Astrocyte (in vitro differentiated cells and primary cell): ENCODE measurements around the gene EXOSC3. TPM values are rescaled to one million over a fixed set of nuclear protein-coding genes. Genes with fewer than 3 reads are reported as not detected.

ENCODE experiments used
- DNase-seq: peaks from one replicate; pipeline ENCODE4 v3.0.0-alpha.2; 2010; ENCODE audit warnings: low read depth
- FAIRE-seq: peaks from 2 replicates; lab custom pipeline; 2011; peaks lifted over from hg19 to GRCh38; lab: Jason Lieb, UNC
- H2AFZ ChIP-seq: 2 replicates; pipeline ENCODE4 v1.6.0; 2012; ENCODE audit warnings: low read depth, low read length, inconsistent platforms
- H3K27ac ChIP-seq: 2 replicates; pipeline ENCODE4 v1.5.1; 2011; ENCODE audit warnings: low read depth, low read length, inconsistent platforms
- H3K27me3 ChIP-seq: 2 replicates; pipeline ENCODE4 v1.6.0; 2011; ENCODE audit warnings: low read length, inconsistent platforms; ENCODE audit not compliant: insufficient read depth
- H3K36me3 ChIP-seq: 2 replicates; pipeline ENCODE4 v1.5.1; 2011; ENCODE audit warnings: low read length, inconsistent platforms; ENCODE audit not compliant: insufficient read depth
- H3K4me1 ChIP-seq: 2 replicates; pipeline ENCODE4 v1.5.1; 2011; ENCODE audit warnings: low read length, inconsistent platforms; ENCODE audit not compliant: insufficient read depth
- H3K4me2 ChIP-seq: 2 replicates; pipeline ENCODE4 v1.6.0; 2012; ENCODE audit warnings: low read length, inconsistent platforms
- H3K4me3 ChIP-seq: 2 replicates; pipeline ENCODE4 v1.5.1; 2011; ENCODE audit warnings: low read depth, mild to moderate bottlenecking, low read length, inconsistent platforms; ENCODE audit not compliant: insufficient read depth
- H3K79me2 ChIP-seq: 2 replicates; pipeline ENCODE4 v1.6.0; 2012; ENCODE audit warnings: mild to moderate bottlenecking, low read length, inconsistent platforms; ENCODE audit not compliant: insufficient read depth
- H3K9ac ChIP-seq: 2 replicates; pipeline ENCODE4 v1.6.0; 2012; ENCODE audit warnings: mild to moderate bottlenecking, low read length, inconsistent platforms
- H3K9me3 ChIP-seq: 2 replicates; pipeline ENCODE4 v1.5.1; 2012; ENCODE audit warnings: low read depth, mild to moderate bottlenecking, low read length, inconsistent platforms; ENCODE audit not compliant: insufficient read depth
- H4K20me1 ChIP-seq: 2 replicates; pipeline ENCODE4 v1.6.0; 2012; ENCODE audit warnings: low read length, inconsistent platforms; ENCODE audit not compliant: insufficient read depth
- H3K27ac Mint-ChIP-seq: one replicate; pipeline ENCODE4 v1.8.0; 2021; ENCODE audit warnings: mild to moderate bottlenecking, mixed read lengths; ENCODE audit not compliant: unreplicated experiment
- H3K27me3 Mint-ChIP-seq: one replicate; pipeline ENCODE4 v1.8.0; 2021; ENCODE audit warnings: low read depth, mixed read lengths; ENCODE audit not compliant: unreplicated experiment
- H3K36me3 Mint-ChIP-seq: one replicate; pipeline ENCODE4 v1.8.0; 2021; ENCODE audit warnings: low read depth, mixed read lengths; ENCODE audit not compliant: unreplicated experiment
- H3K4me1 Mint-ChIP-seq: one replicate; pipeline ENCODE4 v1.8.0; 2021; ENCODE audit warnings: low read depth, mixed read lengths; ENCODE audit not compliant: unreplicated experiment
- H3K4me3 Mint-ChIP-seq: one replicate; pipeline ENCODE4 v1.8.0; 2021; ENCODE audit warnings: mild to moderate bottlenecking, moderate library complexity, mixed read lengths; ENCODE audit not compliant: unreplicated experiment
- H3K9me3 Mint-ChIP-seq: one replicate; pipeline ENCODE4 v1.8.0; 2021; ENCODE audit warnings: mild to moderate bottlenecking, mixed read lengths; ENCODE audit not compliant: unreplicated experiment
- CTCF ChIP-seq: IDR thresholded peaks from 2 replicates; pipeline ENCODE4 v1.5.1; 2011; ENCODE audit warnings: low read depth, mild to moderate bottlenecking, inconsistent platforms, low read length, moderate library complexity; ENCODE audit not compliant: insufficient read depth
- EZH2 ChIP-seq: IDR thresholded peaks from 2 replicates; pipeline ENCODE4 v1.6.1; 2012; ENCODE audit warnings: mild to moderate bottlenecking, low read length, inconsistent platforms; ENCODE audit not compliant: insufficient read depth
- total RNA-seq: library from RNA; stranded (reverse); gene quantifications from 2 replicates; pipeline ENCODE4 v1.2.1, GENCODE V29; 2021

EXOSC3 gene
- total RNA-seq, 1 donor from 2014 or later: 30.7 TPM

DNA sequence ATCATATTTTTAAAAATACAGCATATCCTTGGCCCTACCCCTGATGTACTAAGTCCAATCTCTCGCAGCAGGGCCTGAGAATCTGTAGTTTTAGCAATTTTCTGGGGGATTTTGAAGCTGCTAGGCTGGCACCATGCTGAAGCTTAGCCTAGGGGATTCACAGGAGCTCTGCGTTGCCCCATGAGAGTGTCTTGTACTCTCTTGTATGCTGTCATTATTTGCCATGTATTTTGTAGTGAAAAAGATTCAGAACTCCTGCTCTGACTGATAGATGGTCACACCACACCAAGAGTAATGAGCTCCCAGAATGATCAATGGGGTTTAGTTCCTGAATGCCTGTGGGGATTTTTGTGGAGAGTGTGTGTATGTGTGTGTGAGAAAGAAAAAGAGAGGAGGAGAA is 51.9 kb downstream of the EXOSC3 start:
- H3K9me3 Mint-ChIP-seq: peaks cover 2% of the 10 kb centered on the region
- H3K27me3 ChIP-seq: peaks cover 44% of the 10 kb centered on the region

DNA sequence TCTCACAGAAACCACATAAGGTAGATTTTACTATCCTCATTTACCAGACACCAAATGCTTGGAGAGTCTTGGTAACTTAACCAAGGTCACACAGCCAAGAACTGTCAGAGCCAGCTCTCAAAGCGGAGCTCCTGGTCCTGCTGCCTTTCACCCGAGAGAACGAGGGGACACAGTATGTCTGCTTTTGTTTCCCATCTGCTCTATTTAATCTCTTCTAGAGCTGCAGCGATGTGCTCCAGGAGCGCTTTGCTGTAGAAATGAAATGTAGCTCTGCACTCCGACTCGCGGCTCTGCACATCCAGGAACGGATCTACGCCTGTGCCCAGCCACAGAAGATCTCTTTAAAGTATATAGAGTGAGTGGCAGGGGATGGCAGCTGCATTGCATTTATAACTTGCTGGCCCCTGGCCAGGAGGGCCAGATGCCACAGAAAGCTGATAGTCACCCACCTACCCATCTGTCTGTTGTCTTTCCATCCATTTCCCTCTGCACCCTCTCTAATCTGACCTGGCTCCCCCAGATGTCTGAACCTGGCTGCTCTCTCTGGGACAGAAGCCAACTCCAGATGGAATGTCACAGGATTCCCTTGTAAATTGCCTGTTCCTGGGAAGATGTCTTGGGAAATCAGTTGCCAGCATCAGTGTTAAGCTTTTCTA is 52.6 kb downstream of the EXOSC3 start:
- H3K79me2 ChIP-seq: no peaks in the 10 kb centered on the region
- FAIRE-seq: no peak
- no peak for TF ChIP-seq EZH2
- TF ChIP-seq CTCF: no peak
- H3K36me3 Mint-ChIP-seq: no peaks in the 10 kb centered on the region
- H3K36me3 ChIP-seq: no peaks in the 10 kb centered on the region
- no peak overlapping the region for H3K4me3 ChIP-seq
- H3K9me3 ChIP-seq: no peaks in the 10 kb centered on the region
- peaks cover 2% of the 10 kb centered on the region for H3K9me3 Mint-ChIP-seq
- no peak overlapping the region for H3K27ac Mint-ChIP-seq
- no peaks in the 10 kb centered on the region for H3K4me1 ChIP-seq
- H3K4me1 Mint-ChIP-seq: peaks cover 15% of the 10 kb centered on the region
- no peaks in the 10 kb centered on the region for H4K20me1 ChIP-seq
- peaks cover 41% of the 10 kb centered on the region for H3K27me3 Mint-ChIP-seq
- H3K4me2 ChIP-seq: no peak overlapping the region
- H3K27ac ChIP-seq: no peak overlapping the region
- H3K27me3 ChIP-seq: peaks cover 43% of the 10 kb centered on the region
- no peak for DNase-seq
- no peak overlapping the region for H3K4me3 Mint-ChIP-seq
- H2AFZ ChIP-seq: no peak overlapping the region
- no peak overlapping the region for H3K9ac ChIP-seq

More for the DNA sequence above, 51.9 kb downstream of the EXOSC3 start:
- no peak for FAIRE-seq
- H4K20me1 ChIP-seq: no peaks in the 10 kb centered on the region
- no peaks in the 10 kb centered on the region for H3K9me3 ChIP-seq
- no peak overlapping the region for H3K9ac ChIP-seq
- DNase-seq: no peak
- Mint-ChIP-seq H3K4me1 (peaks cover 15% of the 10 kb centered on the region), H3K4me3 (no peak overlapping the region), H3K36me3 (no peaks in the 10 kb centered on the region), H3K27me3 (peaks cover 39% of the 10 kb centered on the region), H3K27ac (no peak overlapping the region)
- H3K4me1 ChIP-seq: no peaks in the 10 kb centered on the region
- no peaks in the 10 kb centered on the region for H3K79me2 ChIP-seq
- no peak overlapping the region for H2AFZ ChIP-seq
- no peaks in the 10 kb centered on the region for H3K36me3 ChIP-seq
- H3K27ac ChIP-seq: no peak overlapping the region
- no peak overlapping the region for H3K4me2 ChIP-seq
- H3K4me3 ChIP-seq: no peak overlapping the region
- TF ChIP-seq CTCF (no peak), EZH2 (no peak)

DNA sequence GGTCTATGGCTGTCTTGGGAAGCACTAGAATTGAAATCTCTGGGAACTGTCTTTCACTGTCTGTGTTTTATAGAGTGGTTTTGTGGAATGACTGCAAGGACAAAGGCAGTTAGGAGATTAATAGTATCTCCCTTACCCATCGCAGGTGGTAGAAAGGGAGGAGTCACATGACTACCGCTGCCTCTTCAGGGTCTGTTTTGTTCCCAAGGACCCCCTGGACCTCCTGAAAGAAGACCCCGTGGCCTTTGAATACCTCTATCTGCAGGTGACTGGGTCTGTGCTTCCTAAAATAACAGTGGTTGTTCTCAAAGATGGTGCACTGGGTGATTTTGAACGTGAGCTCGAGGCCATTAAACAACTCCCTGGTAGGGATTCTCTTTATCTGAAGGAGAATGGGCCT is 54.0 kb downstream of the EXOSC3 start:
- peaks cover 15% of the 10 kb centered on the region for H3K4me1 Mint-ChIP-seq
- H3K27ac ChIP-seq: no peak overlapping the region
- no peak overlapping the region for H2AFZ ChIP-seq
- H3K27me3 Mint-ChIP-seq: peaks cover 41% of the 10 kb centered on the region
- no peak overlapping the region for H3K4me3 Mint-ChIP-seq
- H3K9ac ChIP-seq: no peak overlapping the region
- no peaks in the 10 kb centered on the region for H3K36me3 ChIP-seq
- no peak for FAIRE-seq
- DNase-seq: no peak
- H4K20me1 ChIP-seq: no peaks in the 10 kb centered on the region
- TF ChIP-seq EZH2: no peak
- TF ChIP-seq CTCF: no peak
- H3K9me3 ChIP-seq: no peaks in the 10 kb centered on the region
- H3K27ac Mint-ChIP-seq: no peak overlapping the region
- peaks cover 4% of the 10 kb centered on the region for H3K9me3 Mint-ChIP-seq
- H3K36me3 Mint-ChIP-seq: no peaks in the 10 kb centered on the region
- no peaks in the 10 kb centered on the region for H3K4me1 ChIP-seq
- peaks cover 45% of the 10 kb centered on the region for H3K27me3 ChIP-seq
- no peak overlapping the region for H3K4me2 ChIP-seq
- H3K4me3 ChIP-seq: no peak overlapping the region
- H3K79me2 ChIP-seq: no peaks in the 10 kb centered on the region
